ENCODE data around the gene NINJ2. TPM values are rescaled to one million over a fixed set of nuclear protein-coding genes. Genes with fewer than 3 reads are reported as not detected.

The NINJ2 gene
- total RNA-seq, 1 donor from 2014 or later = not detected

DNA sequence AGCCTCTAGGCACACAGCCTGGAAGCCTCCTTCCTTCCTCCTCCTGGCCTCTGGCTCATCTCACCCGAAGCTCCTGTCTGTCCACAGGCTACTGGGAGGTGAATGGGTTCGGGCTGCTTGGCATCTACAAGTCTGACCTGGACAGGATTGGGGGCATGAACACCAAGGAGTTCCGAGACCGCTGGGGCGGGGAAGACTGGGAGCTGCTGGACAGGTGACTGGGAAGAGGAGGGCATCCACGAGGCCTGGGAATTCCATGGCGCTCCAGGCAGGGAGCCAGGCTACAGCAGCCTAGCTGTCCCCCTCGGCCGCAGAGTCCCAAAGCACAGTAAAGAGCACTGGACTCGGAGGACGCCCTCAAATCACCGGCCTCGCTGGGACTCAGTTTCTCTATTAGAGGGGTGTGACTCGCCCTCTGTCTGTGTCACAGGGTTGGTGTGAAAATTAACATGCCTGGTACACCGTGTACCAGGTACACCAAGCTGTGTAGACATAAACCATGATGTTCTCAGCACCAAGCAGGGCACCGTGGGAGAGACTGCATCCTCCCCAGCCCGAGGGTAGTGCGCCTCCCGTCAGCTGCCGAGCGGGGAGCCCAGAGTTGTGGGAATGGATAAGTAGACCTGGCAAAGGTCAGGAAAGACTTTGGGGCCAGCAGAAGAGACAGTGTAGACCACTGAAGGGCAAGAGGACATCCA lies 103.9 kb downstream of the NINJ2 start:
- TF ChIP-seq, protein P1, sequence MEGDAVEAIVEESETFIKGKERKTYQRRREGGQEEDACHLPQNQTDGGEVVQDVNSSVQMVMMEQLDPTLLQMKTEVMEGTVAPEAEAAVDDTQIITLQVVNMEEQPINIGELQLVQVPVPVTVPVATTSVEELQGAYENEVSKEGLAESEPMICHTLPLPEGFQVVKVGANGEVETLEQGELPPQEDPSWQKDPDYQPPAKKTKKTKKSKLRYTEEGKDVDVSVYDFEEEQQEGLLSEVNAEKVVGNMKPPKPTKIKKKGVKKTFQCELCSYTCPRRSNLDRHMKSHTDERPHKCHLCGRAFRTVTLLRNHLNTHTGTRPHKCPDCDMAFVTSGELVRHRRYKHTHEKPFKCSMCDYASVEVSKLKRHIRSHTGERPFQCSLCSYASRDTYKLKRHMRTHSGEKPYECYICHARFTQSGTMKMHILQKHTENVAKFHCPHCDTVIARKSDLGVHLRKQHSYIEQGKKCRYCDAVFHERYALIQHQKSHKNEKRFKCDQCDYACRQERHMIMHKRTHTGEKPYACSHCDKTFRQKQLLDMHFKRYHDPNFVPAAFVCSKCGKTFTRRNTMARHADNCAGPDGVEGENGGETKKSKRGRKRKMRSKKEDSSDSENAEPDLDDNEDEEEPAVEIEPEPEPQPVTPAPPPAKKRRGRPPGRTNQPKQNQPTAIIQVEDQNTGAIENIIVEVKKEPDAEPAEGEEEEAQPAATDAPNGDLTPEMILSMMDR (conservative IDR thresholded peaks at IDR 0.05; ENCODE audit: low read depth, low read length) = no peak
- no peak overlapping the region for H3K4me3 ChIP-seq (ENCODE audit: low read depth, low read length)
- no peak for DNase-seq (ENCODE audit: low read depth)

DNA sequence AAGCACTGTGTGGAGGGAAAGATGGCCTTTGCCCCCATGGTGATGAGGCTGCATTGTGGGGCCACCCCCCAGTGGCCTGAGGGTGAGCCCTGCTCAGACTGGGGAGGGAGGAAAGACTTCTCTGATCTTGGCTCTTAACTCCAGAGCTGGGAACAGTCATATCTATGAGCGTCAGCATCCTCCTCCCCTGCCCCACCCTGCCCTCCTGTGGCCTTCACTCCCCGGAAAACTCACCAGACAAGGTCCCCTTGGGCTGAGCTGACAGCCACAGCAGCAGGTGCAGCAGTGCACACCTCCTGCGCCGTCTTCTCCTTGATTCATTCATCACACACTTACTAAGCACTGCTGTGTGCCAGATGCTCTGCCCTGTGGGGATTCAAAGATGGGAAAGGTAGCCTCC lies 104.7 kb downstream of the NINJ2 start:
- no peak for DNase-seq (ENCODE audit: low read depth)
- TF ChIP-seq, protein P1 (conservative IDR thresholded peaks at IDR 0.05; ENCODE audit: low read depth, low read length) = no peak
- no peak overlapping the region for H3K4me3 ChIP-seq (ENCODE audit: low read depth, low read length)

DNA sequence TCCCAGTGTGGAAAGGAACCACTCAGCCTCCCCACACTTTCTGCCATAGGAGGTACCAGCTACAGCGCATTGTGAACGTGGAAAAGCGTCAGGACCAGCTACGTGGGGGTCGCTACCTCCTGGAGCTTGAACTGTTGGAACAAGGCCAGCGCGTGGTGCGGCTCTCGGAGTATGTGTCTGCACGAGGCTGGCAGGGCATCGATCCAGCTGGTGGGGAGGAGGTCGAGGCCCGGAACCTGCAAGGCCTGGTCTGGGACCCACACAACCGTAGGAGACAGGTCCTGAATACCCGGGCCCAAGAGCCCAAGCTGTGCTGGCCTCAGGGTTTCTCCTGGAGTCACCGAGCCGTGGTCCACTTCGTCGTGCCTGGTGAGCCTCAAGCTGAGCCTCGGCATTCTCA lies 106.7 kb downstream of the NINJ2 start:
- no peak overlapping the region for H3K4me3 ChIP-seq (ENCODE audit: low read depth, low read length)
- TF ChIP-seq, protein P1 (conservative IDR thresholded peaks at IDR 0.05; ENCODE audit: low read depth, low read length) = no peak
- DNase-seq (ENCODE audit: low read depth) = no peak

DNA sequence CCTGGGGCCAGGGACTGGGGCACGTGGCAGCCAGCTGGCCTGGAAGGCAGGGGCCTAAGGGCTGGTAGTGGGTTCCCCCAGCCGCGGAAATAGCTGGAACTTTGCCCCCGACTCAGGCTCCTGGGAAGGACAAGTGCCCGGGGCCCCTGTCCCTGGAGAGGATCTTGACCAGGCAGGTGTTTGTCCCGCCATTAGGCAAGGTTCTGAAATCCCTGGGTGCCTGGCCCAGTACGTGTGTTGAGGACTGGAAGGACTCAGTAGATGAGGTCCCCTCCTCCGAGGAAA lies 109.3 kb downstream of the NINJ2 start:
- H3K4me3 ChIP-seq (ENCODE audit: low read depth, low read length) = no peak overlapping the region
- no peak for DNase-seq (ENCODE audit: low read depth)
- TF ChIP-seq, protein P1 (conservative IDR thresholded peaks at IDR 0.05; ENCODE audit: low read depth, low read length) = no peak

DNA sequence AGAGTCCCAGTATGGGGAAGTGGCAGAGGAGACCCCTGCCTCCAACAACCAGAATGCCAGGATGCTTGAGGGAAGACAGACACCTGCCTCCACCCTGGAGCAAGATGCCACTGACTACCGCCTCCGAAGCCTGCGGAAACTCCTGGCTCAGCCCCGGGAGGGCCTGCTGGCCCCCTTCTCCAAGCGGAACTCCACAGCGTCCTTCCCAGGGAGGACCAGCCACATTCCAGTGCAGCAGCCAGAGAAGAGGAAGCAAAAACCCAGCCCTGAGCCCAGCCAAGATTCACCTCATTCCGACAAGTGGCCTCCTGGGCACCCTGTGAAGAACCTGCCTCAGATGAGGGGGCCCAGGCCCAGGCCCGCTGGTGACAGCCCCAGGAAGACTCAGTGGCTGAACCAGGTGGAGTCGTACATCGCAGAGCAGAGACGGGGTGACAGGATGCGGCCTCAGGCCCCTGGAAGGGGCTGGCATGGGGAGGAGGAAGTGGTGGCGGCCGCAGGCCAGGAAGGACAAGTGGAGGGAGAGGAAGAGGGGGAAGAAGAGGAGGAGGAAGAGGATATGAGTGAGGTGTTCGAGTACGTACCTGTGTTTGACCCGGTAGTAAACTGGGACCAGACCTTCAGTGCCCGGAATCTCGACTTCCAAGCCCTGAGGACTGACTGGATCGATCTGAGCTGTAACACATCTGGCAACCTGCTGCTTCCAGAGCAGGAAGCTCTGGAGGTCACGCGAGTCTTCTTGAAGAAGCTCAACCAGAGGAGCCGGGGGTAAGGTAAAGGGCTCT lies 109.8 kb downstream of the NINJ2 start:
- TF ChIP-seq, protein P1 (conservative IDR thresholded peaks at IDR 0.05; ENCODE audit: low read depth, low read length) = no peak
- H3K4me3 ChIP-seq (ENCODE audit: low read depth, low read length) = no peak overlapping the region
- DNase-seq (ENCODE audit: low read depth) = no peak

DNA sequence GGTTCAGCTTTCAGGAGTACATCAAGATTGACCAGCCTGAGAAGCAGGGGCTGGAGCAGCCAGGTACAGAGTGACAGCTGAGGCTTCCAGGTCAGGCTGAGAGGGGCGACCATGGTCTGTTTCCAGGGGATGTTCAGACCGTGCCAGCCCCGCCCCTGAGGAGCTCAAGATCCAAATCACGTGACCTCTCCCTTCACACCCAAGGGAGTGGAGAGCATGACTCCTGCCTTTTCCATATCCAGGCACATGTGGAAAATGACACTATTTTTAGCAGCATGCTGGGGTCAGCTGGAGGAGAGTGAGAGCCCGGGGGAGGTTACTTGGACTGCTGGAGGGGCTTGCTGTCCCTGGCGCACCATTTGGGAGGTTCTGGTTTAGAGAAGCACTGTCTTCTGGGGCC lies 110.8 kb downstream of the NINJ2 start:
- H3K4me3 ChIP-seq (ENCODE audit: low read depth, low read length) = no peak overlapping the region
- TF ChIP-seq, protein P1 (conservative IDR thresholded peaks at IDR 0.05; ENCODE audit: low read depth, low read length) = no peak
- no peak for DNase-seq (ENCODE audit: low read depth)

Measured in epithelial cell of proximal tubule (primary cell).